Measurements from ENCODE around the gene CXADR.
A peak's percentile ranks its signal among the peaks of the same experiment; 100 is the strongest.
"Not testable (repeated sequence)": the region's sequence is repeated elsewhere in the genome, so short reads cannot be mapped to it uniquely, and the experiment has no call there.

Gene CXADR

DNA sequence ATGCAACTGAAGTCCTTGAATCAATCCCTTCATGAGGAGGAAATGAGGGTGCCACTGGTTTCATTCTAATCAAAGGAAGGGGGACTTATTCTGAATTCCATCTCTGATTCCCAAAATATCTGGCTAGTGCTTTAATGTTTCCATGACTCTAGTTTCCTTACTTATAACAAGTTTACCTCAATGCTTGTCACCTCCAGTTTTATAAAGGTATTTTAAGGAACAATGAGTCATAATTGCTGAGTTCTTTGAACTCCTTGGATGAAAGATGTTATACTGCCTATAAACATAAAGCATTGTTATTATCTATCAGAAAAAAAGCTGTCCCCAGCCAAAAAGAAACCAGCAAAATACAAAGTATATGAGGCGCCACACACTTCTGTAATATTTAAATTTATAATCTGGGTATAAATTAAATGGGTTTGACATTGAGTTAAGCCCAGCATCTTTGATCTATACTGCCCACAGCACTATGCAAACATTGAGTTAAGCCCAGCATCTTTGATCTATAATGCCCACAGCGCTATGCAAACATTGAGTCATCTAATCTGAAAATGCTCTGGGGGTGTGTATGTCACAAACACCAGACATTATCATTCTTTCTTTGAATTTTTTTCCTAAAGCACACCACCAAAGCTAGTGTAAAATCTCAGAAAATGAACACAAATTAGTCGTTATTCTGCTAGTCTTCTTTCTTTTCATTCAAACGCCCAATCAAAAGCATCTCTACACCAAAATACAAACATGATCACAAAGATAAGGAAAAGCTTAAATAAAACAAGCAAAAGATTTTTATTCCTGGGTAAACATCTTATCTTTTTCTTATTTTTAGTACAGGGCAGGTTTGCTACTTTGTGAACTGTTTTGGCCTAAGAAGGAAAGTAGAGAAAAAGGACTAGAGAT, 11.5 kb upstream of the CXADR start:
- no peaks in the 10 kb centered on the region for H3K4me1 ChIP-seq
- H3K4me3 ChIP-seq (ENCODE audit: low read depth, low read length) = no peak overlapping the region
- H3K79me2 ChIP-seq = no peaks in the 10 kb centered on the region
- no peak overlapping the region for H2AFZ ChIP-seq
- no peak overlapping the region for H3K9ac ChIP-seq
- no peaks in the 10 kb centered on the region for H3K27me3 ChIP-seq (ENCODE audit: control insufficient read depth, insufficient read depth, low read length)
- H3K4me2 ChIP-seq (ENCODE audit: low read length) = no peak overlapping the region
- no peaks in the 10 kb centered on the region for H3K36me3 ChIP-seq (ENCODE audit: control insufficient read depth, insufficient read depth, low read length)
- H3K27ac ChIP-seq = no peak overlapping the region
- H3K9me3 ChIP-seq (ENCODE audit: control insufficient read depth, low read length) = no peaks in the 10 kb centered on the region
- no peak for TF ChIP-seq CTCF (IDR thresholded peaks at IDR 0.05)

- not testable (repeated sequence) for H2AFZ ChIP-seq; H3K36me3 ChIP-seq (ENCODE audit: control insufficient read depth, insufficient read depth, low read length); H3K27ac ChIP-seq; H3K9ac ChIP-seq; H3K4me3 ChIP-seq (ENCODE audit: low read depth, low read length); H3K27me3 ChIP-seq (ENCODE audit: control insufficient read depth, insufficient read depth, low read length); H3K4me2 ChIP-seq (ENCODE audit: low read length); H3K79me2 ChIP-seq; H3K4me1 ChIP-seq; H3K9me3 ChIP-seq (ENCODE audit: control insufficient read depth, low read length)
These were observed 9.9 kb upstream of the CXADR start for GRCh38 chr21:17502985-17503384.

- Histone ChIP-seq H3K9me3 (ENCODE audit: control insufficient read depth, low read length) (no peaks in the 10 kb centered on the region), H3K27me3 (ENCODE audit: control insufficient read depth, insufficient read depth, low read length) (no peaks in the 10 kb centered on the region), H3K9ac (no peak overlapping the region), H3K27ac (no peak overlapping the region), H3K4me2 (ENCODE audit: low read length) (no peak overlapping the region), H3K36me3 (ENCODE audit: control insufficient read depth, insufficient read depth, low read length) (no peaks in the 10 kb centered on the region), H3K4me1 (no peaks in the 10 kb centered on the region), H3K79me2 (no peaks in the 10 kb centered on the region), H2AFZ (no peak overlapping the region), H3K4me3 (ENCODE audit: low read depth, low read length) (no peak overlapping the region)
- no peak for TF ChIP-seq CTCF (IDR thresholded peaks at IDR 0.05)
These were observed 5.9 kb upstream of the CXADR start for GRCh38 chr21:17506951-17507350.

- Histone ChIP-seq H3K9ac (no peak overlapping the region), H3K36me3 (ENCODE audit: control insufficient read depth, insufficient read depth, low read length) (no peaks in the 10 kb centered on the region), H3K9me3 (ENCODE audit: control insufficient read depth, low read length) (no peaks in the 10 kb centered on the region), H3K79me2 (no peaks in the 10 kb centered on the region), H2AFZ (no peak overlapping the region), H3K4me1 (no peaks in the 10 kb centered on the region), H3K27me3 (ENCODE audit: control insufficient read depth, insufficient read depth, low read length) (no peaks in the 10 kb centered on the region), H3K27ac (no peak overlapping the region), H3K4me3 (ENCODE audit: low read depth, low read length) (no peak overlapping the region), H3K4me2 (ENCODE audit: low read length) (no peak overlapping the region)
- no peak for TF ChIP-seq CTCF (IDR thresholded peaks at IDR 0.05)
These were observed 5.3 kb upstream of the CXADR start for GRCh38 chr21:17507591-17507990.

- TF ChIP-seq CTCF (IDR thresholded peaks at IDR 0.05) = no peak
- Histone ChIP-seq H3K27me3 (ENCODE audit: control insufficient read depth, insufficient read depth, low read length) (no peaks in the 10 kb centered on the region), H3K9ac (no peak overlapping the region), H3K4me3 (ENCODE audit: low read depth, low read length) (peak overlapping the region; percentile 71), H3K9me3 (ENCODE audit: control insufficient read depth, low read length) (no peaks in the 10 kb centered on the region), H3K4me1 (no peaks in the 10 kb centered on the region), H3K27ac (peak overlapping the region; percentile 44), H3K4me2 (ENCODE audit: low read length) (peak overlapping the region; percentile 74), H3K79me2 (no peaks in the 10 kb centered on the region), H2AFZ (peak overlapping the region; percentile 84), H3K36me3 (ENCODE audit: control insufficient read depth, insufficient read depth, low read length) (no peaks in the 10 kb centered on the region)
These were observed 626 bp downstream of the CXADR start for GRCh38 chr21:17513214-17514123.
